HepG2 (cell line): ENCODE results near the gene GPS1. TPM values are rescaled to one million over a fixed set of nuclear protein-coding genes. Genes with fewer than 3 reads are reported as not detected.
A peak's percentile ranks its signal among the peaks of the same experiment; 100 is the strongest.

Experiments
- ASH2L ChIP-seq: fragments of 300-600, 200-600 bp; sonication (generic); IDR thresholded peaks from 2 replicates; pipeline ENCODE4 v1.7.0; 2017; ENCODE audit warnings: low read depth, mild to moderate bottlenecking, moderate library complexity, mixed read lengths, low read length; ENCODE audit not compliant: insufficient read length
- DNMT3B ChIP-seq: conservative IDR thresholded peaks from 2 replicates; pipeline ENCODE4 v1.6.1; 2016; ENCODE audit warnings: missing biosample characterization, control low read depth
- ELK4 ChIP-seq: sonication (generic); formaldehyde crosslinking; IDR thresholded peaks from 2 replicates; pipeline ENCODE4 v1.9.0; 2021; ENCODE audit warnings: missing genetic modification reagents, borderline replicate concordance
- FIP1L1 ChIP-seq: fragments of 200-400 bp; formaldehyde crosslinking; IDR thresholded peaks from 2 replicates; pipeline ENCODE4 v1.6.1; 2018; ENCODE audit warnings: low read depth, mild to moderate bottlenecking, low read length, moderate library complexity, borderline replicate concordance; ENCODE audit not compliant: insufficient read depth
- GZF1 ChIP-seq: sonication (generic); formaldehyde crosslinking; IDR thresholded peaks from 2 replicates; pipeline ENCODE4 v1.5.1; 2020; ENCODE audit warnings: mild to moderate bottlenecking, missing genetic modification reagents
- HNF4A ChIP-seq: sonication (generic); formaldehyde crosslinking; IDR thresholded peaks from 2 replicates; pipeline ENCODE4 v1.4.0; 2020; ENCODE audit warnings: missing genetic modification reagents
- MED1 ChIP-seq: sonication (generic); formaldehyde crosslinking; IDR thresholded peaks from 2 replicates; pipeline ENCODE4 v1.4.0; 2020; ENCODE audit warnings: missing genetic modification reagents
- MLLT10 ChIP-seq: sonication (generic); formaldehyde crosslinking; IDR thresholded peaks from 2 replicates; pipeline ENCODE4 v1.4.0; 2020; ENCODE audit warnings: missing genetic modification reagents
- PAF1 ChIP-seq: IDR thresholded peaks from 2 replicates; pipeline ENCODE4 v1.6.1; 2016; ENCODE audit warnings: missing genetic modification reagents, missing compliant biosample characterization
- RFX1 ChIP-seq: fragments of 450-650 bp; IDR thresholded peaks from 2 replicates; pipeline ENCODE4 v1.6.1; 2017
- TBL1XR1 ChIP-seq: fragments of 150-350 bp; IDR thresholded peaks from 2 replicates; pipeline ENCODE4 v1.6.1; 2014; ENCODE audit warnings: borderline replicate concordance, low read length; ENCODE audit not compliant: partially characterized antibody
- TOE1 ChIP-seq: sonication (generic); formaldehyde crosslinking; IDR thresholded peaks from 2 replicates; pipeline ENCODE4 v1.4.0; 2020; ENCODE audit warnings: mild to moderate bottlenecking, missing genetic modification reagents
- ZNF589 ChIP-seq: sonication (generic); formaldehyde crosslinking; conservative IDR thresholded peaks from 2 replicates; pipeline ENCODE4 v1.8.0; 2022; ENCODE audit warnings: mild to moderate bottlenecking, moderate library complexity, missing genetic modification reagents
- ZNF646 ChIP-seq: sonication (generic); formaldehyde crosslinking; IDR thresholded peaks from 2 replicates; pipeline ENCODE4 v1.9.0; 2021; ENCODE audit warnings: mild to moderate bottlenecking, missing genetic modification reagents
- polyA plus RNA-seq, 8 experiments: library from polyadenylated mRNA; depleted of rRNA in 3 of 8; stranded (reverse) in 7 of 8; unstranded in 1 of 8; fragments of >200 nt; fragmentation: Illumina TruSeq in 4 of 8; extraction: Trizol in 4 of 8; gene quantifications; 2 replicates each; pipeline versions ENCODE4 v1.2.1 to v1.2.3, GENCODE V29; 2011 to 2016; ENCODE audit warnings: low read depth in 4 of 8, missing spikeins in 1 of 8, mixed read lengths in 1 of 8; ENCODE audit not compliant: insufficient read depth in 1 of 8
- total RNA-seq, 5 experiments: library from RNA; depleted of rRNA; stranded (reverse); fragments of >200 nt; fragmentation: Illumina TruSeq; extraction: Trizol; gene quantifications; 2 replicates each; pipeline ENCODE4 v1.2.3, GENCODE V29; 2016; ENCODE audit warnings: low read depth in 1 of 5
- TF ChIP-seq, protein P1 (sequence below): sonication (generic); formaldehyde crosslinking; IDR thresholded peaks from 2 replicates; pipeline ENCODE4 v1.4.0; 2020; ENCODE audit warnings: mild to moderate bottlenecking, missing genetic modification reagents
- TF ChIP-seq, protein P2 (sequence below): sonication (generic); IDR thresholded peaks from 2 replicates; pipeline ENCODE4 v1.6.1; 2016; ENCODE audit warnings: low read depth, borderline replicate concordance
- TF ChIP-seq, protein P3 (sequence below): sonication (generic); formaldehyde crosslinking; IDR thresholded peaks from 2 replicates; pipeline ENCODE4 v1.4.0; 2020; ENCODE audit warnings: mild to moderate bottlenecking, missing genetic modification reagents, borderline replicate concordance

GPS1 gene
- total and polyA plus RNA-seq, 2 of the 13 experiments (the other 11 are each of a cell fraction or from before 2014, with no cell fraction given): 124 to 128 TPM

DNA sequence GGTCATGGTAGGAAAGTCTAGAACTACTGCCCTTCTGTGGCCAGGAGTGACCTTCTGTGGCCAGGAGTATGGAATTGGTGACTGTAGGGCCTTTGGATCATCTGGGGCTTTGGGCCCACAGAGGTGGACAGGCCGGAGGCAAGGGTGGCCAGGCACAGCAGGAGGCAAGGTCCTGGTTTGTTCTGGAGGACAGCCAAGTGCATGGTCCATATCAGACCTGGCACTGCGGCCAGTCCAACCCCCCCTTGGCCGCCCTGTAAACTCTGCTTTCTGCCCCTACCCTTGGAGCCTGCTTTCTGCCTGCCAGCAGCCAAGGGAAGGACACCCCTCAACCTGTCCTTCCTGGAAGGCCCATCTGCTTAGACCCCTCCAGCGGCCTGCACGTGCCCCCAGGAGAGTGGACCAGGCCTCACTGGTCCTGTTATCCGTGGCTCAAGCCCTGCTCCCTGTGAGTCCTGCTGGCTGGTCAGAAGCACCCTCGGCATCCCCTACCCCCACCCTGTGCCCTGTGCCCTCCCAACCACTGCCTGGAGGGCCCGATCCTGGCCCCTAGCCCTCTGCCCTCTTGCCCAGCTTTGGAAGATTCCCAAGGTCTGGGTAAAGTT, 11.9 kb upstream of the GPS1 start (continued):
- TF ChIP-seq MED1 (CRISPR knock-in tag) (no peak), TOE1 (CRISPR knock-in tag) (no peak), ASH2L (no peak), TBL1XR1 (no peak), RFX1 (no peak), ELK4 (no peak), GZF1 (no peak), ZNF589 (CRISPR knock-in tag) (no peak), PAF1 (CRISPR knock-in tag) (no peak), MLLT10 (CRISPR knock-in tag) (no peak), ZNF646 (no peak), DNMT3B (CRISPR knock-in tag) (no peak), HNF4A (CRISPR knock-in tag) (peak; percentile 85), FIP1L1 (no peak)
- TF ChIP-seq, protein P1, sequence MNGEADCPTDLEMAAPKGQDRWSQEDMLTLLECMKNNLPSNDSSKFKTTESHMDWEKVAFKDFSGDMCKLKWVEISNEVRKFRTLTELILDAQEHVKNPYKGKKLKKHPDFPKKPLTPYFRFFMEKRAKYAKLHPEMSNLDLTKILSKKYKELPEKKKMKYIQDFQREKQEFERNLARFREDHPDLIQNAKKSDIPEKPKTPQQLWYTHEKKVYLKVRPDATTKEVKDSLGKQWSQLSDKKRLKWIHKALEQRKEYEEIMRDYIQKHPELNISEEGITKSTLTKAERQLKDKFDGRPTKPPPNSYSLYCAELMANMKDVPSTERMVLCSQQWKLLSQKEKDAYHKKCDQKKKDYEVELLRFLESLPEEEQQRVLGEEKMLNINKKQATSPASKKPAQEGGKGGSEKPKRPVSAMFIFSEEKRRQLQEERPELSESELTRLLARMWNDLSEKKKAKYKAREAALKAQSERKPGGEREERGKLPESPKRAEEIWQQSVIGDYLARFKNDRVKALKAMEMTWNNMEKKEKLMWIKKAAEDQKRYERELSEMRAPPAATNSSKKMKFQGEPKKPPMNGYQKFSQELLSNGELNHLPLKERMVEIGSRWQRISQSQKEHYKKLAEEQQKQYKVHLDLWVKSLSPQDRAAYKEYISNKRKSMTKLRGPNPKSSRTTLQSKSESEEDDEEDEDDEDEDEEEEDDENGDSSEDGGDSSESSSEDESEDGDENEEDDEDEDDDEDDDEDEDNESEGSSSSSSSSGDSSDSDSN (CRISPR knock-in tag): peak; percentile 59
- TF ChIP-seq, protein P2, sequence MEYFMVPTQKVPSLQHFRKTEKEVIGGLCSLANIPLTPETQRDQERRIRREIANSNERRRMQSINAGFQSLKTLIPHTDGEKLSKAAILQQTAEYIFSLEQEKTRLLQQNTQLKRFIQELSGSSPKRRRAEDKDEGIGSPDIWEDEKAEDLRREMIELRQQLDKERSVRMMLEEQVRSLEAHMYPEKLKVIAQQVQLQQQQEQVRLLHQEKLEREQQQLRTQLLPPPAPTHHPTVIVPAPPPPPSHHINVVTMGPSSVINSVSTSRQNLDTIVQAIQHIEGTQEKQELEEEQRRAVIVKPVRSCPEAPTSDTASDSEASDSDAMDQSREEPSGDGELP: peak; percentile 50; the same call in 1 of the 2 replicates
- TF ChIP-seq, protein P3, sequence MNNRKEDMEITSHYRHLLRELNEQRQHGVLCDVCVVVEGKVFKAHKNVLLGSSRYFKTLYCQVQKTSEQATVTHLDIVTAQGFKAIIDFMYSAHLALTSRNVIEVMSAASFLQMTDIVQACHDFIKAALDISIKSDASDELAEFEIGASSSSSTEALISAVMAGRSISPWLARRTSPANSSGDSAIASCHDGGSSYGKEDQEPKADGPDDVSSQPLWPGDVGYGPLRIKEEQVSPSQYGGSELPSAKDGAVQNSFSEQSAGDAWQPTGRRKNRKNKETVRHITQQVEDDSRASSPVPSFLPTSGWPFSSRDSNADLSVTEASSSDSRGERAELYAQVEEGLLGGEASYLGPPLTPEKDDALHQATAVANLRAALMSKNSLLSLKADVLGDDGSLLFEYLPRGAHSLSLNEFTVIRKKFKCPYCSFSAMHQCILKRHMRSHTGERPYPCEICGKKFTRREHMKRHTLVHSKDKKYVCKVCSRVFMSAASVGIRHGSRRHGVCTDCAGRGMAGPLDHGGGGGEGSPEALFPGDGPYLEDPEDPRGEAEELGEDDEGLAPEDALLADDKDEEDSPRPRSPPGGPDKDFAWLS (CRISPR knock-in tag): no peak
